ENCODE results near the gene ABTB2. TPM values are rescaled to one million over a fixed set of nuclear protein-coding genes. Genes with fewer than 3 reads are reported as not detected.

The ABTB2 gene
- total and polyA plus RNA-seq, 2 experiments from 2014 or later: 2.6 to 12.1 TPM

DNA sequence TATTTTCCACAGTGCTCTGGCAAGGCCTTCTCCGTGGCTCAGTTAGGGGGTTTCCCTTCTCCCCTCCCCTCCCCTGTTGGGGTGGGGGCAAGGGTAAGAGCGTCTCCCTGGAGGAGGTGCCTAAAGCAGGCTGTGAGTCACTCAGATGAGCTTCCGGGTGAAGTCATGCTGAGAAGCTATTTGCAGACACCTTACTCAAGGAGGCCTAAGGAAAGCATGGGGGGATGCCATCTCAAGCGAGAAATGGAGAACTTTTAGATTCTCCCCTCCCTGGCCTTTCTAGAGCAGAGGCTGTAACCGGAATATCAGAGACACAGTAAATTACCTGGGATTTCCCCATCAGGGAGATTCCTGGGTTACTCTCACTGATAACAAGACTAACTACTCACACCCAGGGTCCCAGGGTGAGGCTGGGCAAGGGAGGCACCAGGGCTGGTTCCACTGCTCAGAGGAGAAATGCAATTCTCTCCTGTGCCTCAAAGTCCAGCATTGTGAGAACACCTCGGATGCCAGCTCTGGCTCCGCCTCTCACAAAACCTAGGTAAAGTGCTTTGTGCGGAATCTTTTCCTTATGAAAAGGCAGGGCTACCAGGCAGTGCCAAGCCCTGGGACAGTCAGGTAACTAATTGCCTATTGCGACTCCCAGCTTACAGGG lies 123.6 kb downstream of the ABTB2 start:
- Mint-ChIP-seq H3K36me3 (ENCODE audit: low read depth) (no peaks in the 10 kb centered on the region), H3K27ac (peak overlapping the region; percentile 97), H3K4me1 (peaks cover 40% of the 10 kb centered on the region), H3K4me3 (peak overlapping the region; percentile 29), H3K9me3 (no peaks in the 10 kb centered on the region), H3K27me3 (ENCODE audit: insufficient read depth, low read depth, poor library complexity) (peaks cover 10% of the 10 kb centered on the region)
- peak overlapping the region; percentile 94 for H3K27ac ChIP-seq (ENCODE audit: low read depth)
- H3K4me2 ChIP-seq: peak overlapping the region; percentile 77
- no peaks in the 10 kb centered on the region for H3K79me2 ChIP-seq (replicated peaks; ENCODE audit: insufficient read depth)
- H3F3A ChIP-seq (replicated peaks; ENCODE audit: low read depth): no peaks in the 10 kb centered on the region
- H3K4me3 ChIP-seq: peak overlapping the region; percentile 39; the same call in 1 of the 2 replicates
- 0 out of 2 replicates have a peak overlapping the region, but pooled peaks have one; percentile 44 for H2AFZ ChIP-seq
- H3K27me3 ChIP-seq (ENCODE audit: insufficient read depth): no peaks in the 10 kb centered on the region
- TF ChIP-seq CREB1 (CRISPR knock-in tag; IDR thresholded peaks at IDR 0.05; ENCODE audit: low read depth): peak; percentile 46; the same call in 1 of the 2 replicates
- TF ChIP-seq STAT1 (IDR thresholded peaks at IDR 0.05; ENCODE audit: unreplicated experiment): no peak
- TF ChIP-seq, protein P1, sequence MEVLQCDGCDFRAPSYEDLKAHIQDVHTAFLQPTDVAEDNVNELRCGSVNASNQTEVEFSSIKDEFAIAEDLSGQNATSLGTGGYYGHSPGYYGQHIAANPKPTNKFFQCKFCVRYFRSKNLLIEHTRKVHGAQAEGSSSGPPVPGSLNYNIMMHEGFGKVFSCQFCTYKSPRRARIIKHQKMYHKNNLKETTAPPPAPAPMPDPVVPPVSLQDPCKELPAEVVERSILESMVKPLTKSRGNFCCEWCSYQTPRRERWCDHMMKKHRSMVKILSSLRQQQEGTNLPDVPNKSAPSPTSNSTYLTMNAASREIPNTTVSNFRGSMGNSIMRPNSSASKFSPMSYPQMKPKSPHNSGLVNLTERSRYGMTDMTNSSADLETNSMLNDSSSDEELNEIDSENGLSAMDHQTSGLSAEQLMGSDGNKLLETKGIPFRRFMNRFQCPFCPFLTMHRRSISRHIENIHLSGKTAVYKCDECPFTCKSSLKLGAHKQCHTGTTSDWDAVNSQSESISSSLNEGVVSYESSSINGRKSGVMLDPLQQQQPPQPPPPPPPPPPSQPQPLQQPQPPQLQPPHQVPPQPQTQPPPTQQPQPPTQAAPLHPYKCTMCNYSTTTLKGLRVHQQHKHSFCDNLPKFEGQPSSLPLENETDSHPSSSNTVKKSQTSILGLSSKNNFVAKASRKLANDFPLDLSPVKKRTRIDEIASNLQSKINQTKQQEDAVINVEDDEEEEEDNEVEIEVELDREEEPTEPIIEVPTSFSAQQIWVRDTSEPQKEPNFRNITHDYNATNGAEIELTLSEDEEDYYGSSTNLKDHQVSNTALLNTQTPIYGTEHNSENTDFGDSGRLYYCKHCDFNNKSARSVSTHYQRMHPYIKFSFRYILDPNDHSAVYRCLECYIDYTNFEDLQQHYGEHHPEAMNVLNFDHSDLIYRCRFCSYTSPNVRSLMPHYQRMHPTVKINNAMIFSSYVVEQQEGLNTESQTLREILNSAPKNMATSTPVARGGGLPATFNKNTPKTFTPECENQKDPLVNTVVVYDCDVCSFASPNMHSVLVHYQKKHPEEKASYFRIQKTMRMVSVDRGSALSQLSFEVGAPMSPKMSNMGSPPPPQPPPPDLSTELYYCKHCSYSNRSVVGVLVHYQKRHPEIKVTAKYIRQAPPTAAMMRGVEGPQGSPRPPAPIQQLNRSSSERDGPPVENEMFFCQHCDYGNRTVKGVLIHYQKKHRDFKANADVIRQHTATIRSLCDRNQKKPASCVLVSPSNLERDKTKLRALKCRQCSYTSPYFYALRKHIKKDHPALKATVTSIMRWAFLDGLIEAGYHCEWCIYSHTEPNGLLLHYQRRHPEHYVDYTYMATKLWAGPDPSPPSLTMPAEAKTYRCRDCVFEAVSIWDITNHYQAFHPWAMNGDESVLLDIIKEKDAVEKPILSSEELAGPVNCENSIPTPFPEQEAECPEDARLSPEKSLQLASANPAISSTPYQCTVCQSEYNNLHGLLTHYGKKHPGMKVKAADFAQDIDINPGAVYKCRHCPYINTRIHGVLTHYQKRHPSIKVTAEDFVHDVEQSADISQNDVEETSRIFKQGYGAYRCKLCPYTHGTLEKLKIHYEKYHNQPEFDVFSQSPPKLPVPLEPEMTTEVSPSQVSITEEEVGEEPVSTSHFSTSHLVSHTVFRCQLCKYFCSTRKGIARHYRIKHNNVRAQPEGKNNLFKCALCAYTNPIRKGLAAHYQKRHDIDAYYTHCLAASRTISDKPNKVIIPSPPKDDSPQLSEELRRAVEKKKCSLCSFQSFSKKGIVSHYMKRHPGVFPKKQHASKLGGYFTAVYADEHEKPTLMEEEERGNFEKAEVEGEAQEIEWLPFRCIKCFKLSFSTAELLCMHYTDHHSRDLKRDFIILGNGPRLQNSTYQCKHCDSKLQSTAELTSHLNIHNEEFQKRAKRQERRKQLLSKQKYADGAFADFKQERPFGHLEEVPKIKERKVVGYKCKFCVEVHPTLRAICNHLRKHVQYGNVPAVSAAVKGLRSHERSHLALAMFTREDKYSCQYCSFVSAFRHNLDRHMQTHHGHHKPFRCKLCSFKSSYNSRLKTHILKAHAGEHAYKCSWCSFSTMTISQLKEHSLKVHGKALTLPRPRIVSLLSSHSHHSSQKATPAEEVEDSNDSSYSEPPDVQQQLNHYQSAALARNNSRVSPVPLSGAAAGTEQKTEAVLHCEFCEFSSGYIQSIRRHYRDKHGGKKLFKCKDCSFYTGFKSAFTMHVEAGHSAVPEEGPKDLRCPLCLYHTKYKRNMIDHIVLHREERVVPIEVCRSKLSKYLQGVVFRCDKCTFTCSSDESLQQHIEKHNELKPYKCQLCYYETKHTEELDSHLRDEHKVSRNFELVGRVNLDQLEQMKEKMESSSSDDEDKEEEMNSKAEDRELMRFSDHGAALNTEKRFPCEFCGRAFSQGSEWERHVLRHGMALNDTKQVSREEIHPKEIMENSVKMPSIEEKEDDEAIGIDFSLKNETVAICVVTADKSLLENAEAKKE (CRISPR knock-in tag; IDR thresholded peaks at IDR 0.05): peak; percentile 61; the same call in 1 of the 2 replicates
- TF ChIP-seq REST (IDR thresholded peaks at IDR 0.05; ENCODE audit: unreplicated experiment): no peak
- peak; percentile 89 for ATAC-seq
- no peaks in the 10 kb centered on the region for H3K36me3 ChIP-seq (ENCODE audit: insufficient read depth)
- peak; percentile 87 for DNase-seq (ENCODE audit: low spot score)
- peaks cover 42% of the 10 kb centered on the region for H3K4me1 ChIP-seq (ENCODE audit: insufficient read depth)
- no peaks in the 10 kb centered on the region for H4K20me1 ChIP-seq (replicated peaks; ENCODE audit: insufficient read depth)
- H3K9me2 ChIP-seq (ENCODE audit: insufficient read depth): no peaks in the 10 kb centered on the region

Data from GM23338 (cell line).